Kidney epithelial cell (primary cell): ENCODE results near the gene MRPL58. TPM values are rescaled to one million over a fixed set of nuclear protein-coding genes. Genes with fewer than 3 reads are reported as not detected.
A peak's percentile ranks its signal among the peaks of the same experiment; 100 is the strongest.
"Not testable (repeated sequence)": the region's sequence is repeated elsewhere in the genome, so short reads cannot be mapped to it uniquely, and the experiment has no call there.

Experiments
- DNase-seq: peaks from one replicate; pipeline ENCODE4 v3.0.0-alpha.2; 2010; ENCODE audit warnings: low read depth
- H3K27me3 ChIP-seq: 2 replicates; pipeline ENCODE4 v1.6.0; 2011; ENCODE audit warnings: low read length; ENCODE audit not compliant: control insufficient read depth, insufficient read depth
- H3K36me3 ChIP-seq: 2 replicates; pipeline ENCODE4 v1.5.1; 2011; ENCODE audit warnings: low read length; ENCODE audit not compliant: control insufficient read depth, insufficient read depth
- H3K4me3 ChIP-seq: 2 replicates; pipeline ENCODE4 v1.5.1; 2011; ENCODE audit warnings: low read depth, mild to moderate bottlenecking, control low read depth, low read length
- total RNA-seq: library from RNA; depleted of rRNA; stranded (reverse); fragments of >200 nt; gene quantifications from 2 replicates; pipeline ENCODE4 v1.2.3, GENCODE V29; 2015
- TF ChIP-seq, protein P1 (sequence below): IDR thresholded peaks from 2 replicates; pipeline ENCODE4 v1.5.1; 2011; ENCODE audit warnings: mild to moderate bottlenecking, moderate library complexity, low read length, control low read depth, inconsistent platforms; ENCODE audit not compliant: insufficient read depth, poor library complexity, severe bottlenecking

Gene MRPL58
- total RNA-seq, 1 donor from 2014 or later = 68.5 TPM

DNA sequence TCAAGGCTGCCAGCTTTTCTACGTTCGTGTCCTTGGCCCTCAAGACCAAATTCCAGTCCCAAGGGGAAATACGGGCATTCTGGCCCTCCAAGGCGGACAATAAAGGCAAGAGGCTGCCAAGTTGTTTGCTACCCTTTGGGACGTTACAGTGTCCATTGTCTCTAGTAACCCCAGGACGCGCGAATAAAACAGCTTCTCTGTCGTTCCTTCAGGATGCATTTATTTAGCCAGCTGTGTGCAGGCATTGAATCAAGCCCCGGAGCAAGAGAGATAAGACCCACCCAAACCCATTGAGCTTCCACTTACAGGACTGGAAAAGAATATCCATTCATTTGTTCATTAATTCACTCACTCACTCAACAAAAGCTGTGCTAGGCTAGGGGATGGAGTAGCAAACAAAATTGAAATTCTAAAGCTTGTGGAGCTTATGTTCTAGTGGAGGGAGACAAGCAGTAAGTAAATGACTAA is 656 bp downstream of the MRPL58 start:
- Histone ChIP-seq H3K27me3 (no peaks in the 10 kb centered on the region), H3K36me3 (no peaks in the 10 kb centered on the region), H3K4me3 (peak overlapping the region; percentile 75)
- TF ChIP-seq, protein P1, sequence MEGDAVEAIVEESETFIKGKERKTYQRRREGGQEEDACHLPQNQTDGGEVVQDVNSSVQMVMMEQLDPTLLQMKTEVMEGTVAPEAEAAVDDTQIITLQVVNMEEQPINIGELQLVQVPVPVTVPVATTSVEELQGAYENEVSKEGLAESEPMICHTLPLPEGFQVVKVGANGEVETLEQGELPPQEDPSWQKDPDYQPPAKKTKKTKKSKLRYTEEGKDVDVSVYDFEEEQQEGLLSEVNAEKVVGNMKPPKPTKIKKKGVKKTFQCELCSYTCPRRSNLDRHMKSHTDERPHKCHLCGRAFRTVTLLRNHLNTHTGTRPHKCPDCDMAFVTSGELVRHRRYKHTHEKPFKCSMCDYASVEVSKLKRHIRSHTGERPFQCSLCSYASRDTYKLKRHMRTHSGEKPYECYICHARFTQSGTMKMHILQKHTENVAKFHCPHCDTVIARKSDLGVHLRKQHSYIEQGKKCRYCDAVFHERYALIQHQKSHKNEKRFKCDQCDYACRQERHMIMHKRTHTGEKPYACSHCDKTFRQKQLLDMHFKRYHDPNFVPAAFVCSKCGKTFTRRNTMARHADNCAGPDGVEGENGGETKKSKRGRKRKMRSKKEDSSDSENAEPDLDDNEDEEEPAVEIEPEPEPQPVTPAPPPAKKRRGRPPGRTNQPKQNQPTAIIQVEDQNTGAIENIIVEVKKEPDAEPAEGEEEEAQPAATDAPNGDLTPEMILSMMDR = no peak
- DNase-seq = no peak

DNA sequence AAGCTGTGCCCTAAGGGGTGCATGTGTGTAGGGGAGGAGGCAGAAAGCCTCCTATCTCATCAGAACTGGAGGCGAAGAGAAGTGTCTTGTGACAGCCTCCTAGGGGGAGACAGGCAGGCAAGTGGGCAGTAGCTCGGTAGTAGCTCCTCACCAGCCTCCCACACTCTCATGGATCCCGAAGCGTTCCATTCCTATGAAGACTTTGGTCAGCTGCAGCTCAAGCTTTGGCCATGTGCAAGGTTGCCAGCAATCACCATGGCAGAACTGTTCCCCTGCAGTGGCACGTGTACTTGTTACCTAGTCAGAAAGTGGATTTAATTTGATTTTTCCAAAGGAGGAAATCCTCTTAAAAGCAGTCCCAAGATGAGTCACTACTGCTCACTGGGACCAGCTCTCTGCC is 6.7 kb downstream of the MRPL58 start:
- no peak for DNase-seq
- H3K36me3 ChIP-seq = no peaks in the 10 kb centered on the region
- TF ChIP-seq, protein P1 = no peak
- H3K27me3 ChIP-seq = no peaks in the 10 kb centered on the region
- no peak overlapping the region for H3K4me3 ChIP-seq

DNA sequence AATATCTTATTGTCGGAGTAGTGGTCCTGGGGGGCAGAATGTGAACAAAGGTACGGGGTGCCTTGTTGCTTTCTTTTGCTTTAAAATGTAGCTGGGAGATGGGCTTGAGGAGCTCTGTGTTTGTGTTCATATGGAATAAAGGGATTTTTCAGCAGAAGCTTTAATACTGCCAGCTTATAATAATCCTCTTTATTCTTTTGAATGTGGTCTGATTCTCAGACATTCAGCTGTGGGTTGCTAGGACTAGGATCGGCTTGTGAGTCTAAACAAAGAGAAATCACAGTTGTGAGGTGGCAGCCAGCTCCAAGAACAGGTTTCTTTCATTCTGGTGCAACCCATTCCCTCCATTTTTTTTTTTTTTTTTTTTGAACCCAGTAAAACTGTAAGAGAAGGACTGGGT is 7.2 kb downstream of the MRPL58 start:
- TF ChIP-seq, protein P1 = no peak
- Histone ChIP-seq H3K27me3 (no peaks in the 10 kb centered on the region), H3K4me3 (no peak overlapping the region), H3K36me3 (no peaks in the 10 kb centered on the region)
- no peak for DNase-seq

DNA sequence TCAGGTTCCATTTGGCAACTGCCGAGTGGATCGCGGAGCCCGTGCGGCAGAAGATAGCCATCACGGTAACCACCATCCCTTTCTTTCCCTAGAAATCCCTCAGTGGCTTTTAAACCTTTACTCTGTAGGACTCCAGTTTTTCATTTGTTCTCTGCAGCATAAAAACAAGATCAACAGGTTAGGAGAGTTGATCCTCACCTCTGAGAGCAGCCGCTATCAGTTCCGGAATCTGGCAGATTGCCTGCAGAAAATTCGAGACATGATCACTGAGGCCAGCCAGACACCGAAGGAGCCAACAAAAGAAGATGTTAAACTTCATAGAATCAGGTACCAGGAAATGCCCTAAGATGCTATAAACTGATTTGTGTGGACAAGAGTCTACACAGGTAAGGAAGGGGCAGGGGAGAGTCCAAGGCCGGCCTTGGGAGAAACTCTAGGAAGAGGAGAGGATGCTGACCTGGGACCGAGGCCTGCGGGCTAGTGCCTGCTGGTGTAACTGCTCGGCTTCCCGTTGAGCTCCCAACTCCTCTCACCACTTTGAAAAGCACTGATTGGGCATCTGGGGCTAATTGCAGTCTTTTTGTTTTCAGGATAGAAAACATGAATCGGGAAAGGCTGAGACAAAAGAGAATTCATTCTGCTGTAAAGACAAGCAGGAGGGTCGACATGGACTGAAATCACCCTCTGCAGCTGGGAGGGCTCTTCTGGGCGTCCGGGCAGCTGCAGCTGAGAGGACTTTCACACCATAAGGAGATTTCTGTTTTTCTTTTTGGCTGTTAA is 8.1 kb downstream of the MRPL58 start:
- Histone ChIP-seq H3K27me3 (no peaks in the 10 kb centered on the region), H3K36me3 (no peaks in the 10 kb centered on the region), H3K4me3 (no peak overlapping the region)
- TF ChIP-seq, protein P1 = no peak
- no peak for DNase-seq

DNA sequence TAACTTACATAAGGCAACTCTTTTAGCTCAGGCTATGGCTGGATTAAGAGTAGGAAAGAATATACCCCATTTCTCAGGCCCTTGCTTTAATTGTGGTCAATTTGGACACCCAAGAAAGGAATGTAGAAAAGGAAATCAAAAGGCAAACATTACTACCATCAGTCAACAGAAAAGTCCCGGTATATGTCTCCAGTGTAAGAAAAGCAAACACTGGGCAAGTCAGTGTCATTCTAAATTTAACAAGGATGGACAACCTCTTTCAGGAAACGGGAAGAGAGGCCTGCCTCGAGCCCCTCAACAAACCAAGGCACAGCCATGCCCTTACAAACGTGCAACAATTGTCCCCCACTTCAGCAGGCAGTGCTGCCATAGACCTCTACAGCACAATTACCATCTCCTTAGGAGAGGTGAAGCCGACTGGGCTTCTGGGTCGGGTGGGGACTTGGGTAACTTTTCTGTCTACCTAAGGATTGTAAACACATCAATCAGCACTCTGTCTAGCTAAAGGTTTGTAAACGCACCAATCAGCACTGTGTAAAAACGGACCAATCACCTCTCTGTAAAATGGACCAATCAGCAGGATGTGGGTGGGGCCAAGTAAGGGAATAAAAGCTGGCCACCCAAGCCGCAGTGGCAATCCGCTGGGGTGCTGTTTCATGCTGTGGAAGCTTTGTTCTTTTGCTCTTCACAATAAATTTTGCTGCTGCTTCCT is 12.4 kb downstream of the MRPL58 start:
- TF ChIP-seq, protein P1 = no peak
- Histone ChIP-seq H3K36me3 (no peaks in the 10 kb centered on the region), H3K4me3 (no peak overlapping the region), H3K27me3 (no peaks in the 10 kb centered on the region)
- no peak for DNase-seq

DNA sequence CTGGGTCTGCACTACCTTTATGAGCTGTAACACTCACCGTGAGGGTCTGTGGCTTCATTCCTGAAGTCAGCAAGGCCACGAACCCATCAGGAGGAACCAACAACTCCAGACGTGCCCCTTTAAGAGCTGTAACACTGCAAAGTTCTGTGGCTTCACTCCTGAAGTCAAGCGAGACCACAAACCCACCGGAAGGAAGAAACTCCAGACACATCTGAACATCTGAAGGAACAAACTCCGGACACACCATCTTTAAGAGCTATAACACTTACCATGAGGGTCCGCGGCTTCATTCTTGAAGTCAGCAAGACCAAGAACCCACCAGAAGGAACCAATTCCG is 12.9 kb downstream of the MRPL58 start:
- H3K36me3 ChIP-seq, DNase-seq, H3K4me3 ChIP-seq, H3K27me3 ChIP-seq: not testable (repeated sequence)

DNA sequence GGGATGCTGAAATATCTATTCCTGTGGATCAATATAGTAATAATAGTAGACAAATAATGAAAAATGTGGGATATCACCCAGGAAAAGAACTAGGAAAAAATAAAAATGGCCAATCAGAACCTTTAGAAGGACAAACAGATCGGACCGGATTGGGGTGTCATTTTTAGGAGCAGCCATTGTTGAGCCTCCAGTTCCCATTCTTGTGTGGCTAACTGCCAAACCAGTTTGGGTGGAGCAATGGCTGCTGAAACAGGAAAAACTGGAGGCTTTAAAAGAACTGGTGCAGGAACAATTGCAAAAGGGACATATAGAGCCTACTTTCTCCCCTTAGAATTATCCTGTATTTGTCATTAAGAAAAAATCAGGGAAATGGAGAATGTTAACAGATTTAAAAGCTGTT is 14.2 kb downstream of the MRPL58 start:
- not testable (repeated sequence) for H3K36me3 ChIP-seq, DNase-seq, H3K27me3 ChIP-seq, H3K4me3 ChIP-seq
